ENCODE measurements around the gene URI1. TPM values are rescaled to one million over a fixed set of nuclear protein-coding genes. Genes with fewer than 3 reads are reported as not detected.
"Not testable (repeated sequence)": the region's sequence is repeated elsewhere in the genome, so short reads cannot be mapped to it uniquely, and the experiment has no call there.

URI1 gene
- polyA plus RNA-seq, 3 donors, result 21.8 to 35.1 (median 32.5) TPM

GRCh38 chr19:29964171-29964570 is 22.1 kb downstream of the URI1 start:
- WGBS, 3 donors, result 58 to 74% (median 72%) methylated on average over 5 of the region's 5 CpGs
- no peak overlapping the region for H3K27ac ChIP-seq (ENCODE audit: low read depth, low read length)

DNA sequence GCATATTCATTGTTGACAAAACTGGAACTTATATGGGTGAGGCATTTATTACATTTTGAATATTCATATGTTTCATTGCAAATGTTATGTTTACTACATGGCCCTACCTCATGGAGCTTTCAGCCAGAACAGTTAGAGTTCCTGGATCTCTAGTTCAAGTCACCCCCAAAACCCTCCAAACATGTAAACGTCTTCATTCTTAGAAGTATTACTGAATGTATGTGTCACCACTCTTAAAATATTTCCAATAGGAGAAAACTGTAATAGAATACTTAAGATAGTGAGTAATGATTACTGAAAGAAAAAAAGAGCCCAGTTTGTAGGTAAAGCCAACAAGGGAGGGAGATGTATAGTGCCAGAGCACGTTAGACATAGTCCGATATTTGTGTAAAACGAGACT is 23.5 kb downstream of the URI1 start:
- 72 to 80% (median 74%) methylated on average over 4 of the region's 4 CpGs for whole genome bisulfite sequencing, 3 donors
- H3K27ac ChIP-seq (ENCODE audit: low read depth, low read length), result no peak overlapping the region

GRCh38 chr19:29966142-29966541 is 24.1 kb downstream of the URI1 start:
- H3K27ac ChIP-seq (ENCODE audit: low read depth, low read length), result not testable (repeated sequence)
- 81 to 84% (median 83%) methylated on average over 3 of the region's 3 CpGs for WGBS, 3 donors

DNA sequence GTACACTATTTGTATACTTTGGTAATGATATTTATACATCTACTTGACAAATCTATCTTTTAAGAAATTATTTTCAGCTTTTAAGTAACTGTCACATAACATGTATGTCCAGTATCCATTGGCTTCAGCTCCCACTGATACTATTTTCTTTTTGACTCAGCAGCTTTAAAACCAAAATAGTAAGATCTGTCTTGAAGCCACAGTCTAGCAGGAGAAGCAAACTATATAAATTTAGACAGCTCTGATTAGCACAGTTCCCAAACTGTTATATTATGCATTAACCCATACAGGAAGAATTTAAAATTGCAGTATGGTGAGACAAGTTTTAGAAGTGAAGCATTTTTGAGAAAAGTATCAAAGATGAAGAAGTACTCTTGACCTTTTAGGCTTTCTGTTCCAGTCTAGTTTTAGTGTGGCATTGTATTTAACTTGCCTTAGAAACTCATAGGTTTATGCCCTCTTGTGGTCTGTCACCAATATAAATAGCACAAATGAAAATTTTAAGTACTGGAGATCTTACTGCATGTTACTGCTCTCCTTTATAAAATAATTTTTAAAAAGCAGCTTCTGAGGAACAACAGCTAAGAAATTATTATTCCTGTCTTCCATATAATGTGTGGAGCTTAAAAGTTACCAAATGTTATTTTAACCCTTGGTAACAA is 24.7 kb downstream of the URI1 start:
- H3K27ac ChIP-seq (ENCODE audit: low read depth, low read length), result no peak overlapping the region

GRCh38 chr19:29967623-29968022 is 25.6 kb downstream of the URI1 start:
- 40 to 48% (median 46%) methylated on average over 3 of the region's 3 CpGs for WGBS, 3 donors
- no peak overlapping the region for H3K27ac ChIP-seq (ENCODE audit: low read depth, low read length)

GRCh38 chr19:29969891-29970290 is 27.9 kb downstream of the URI1 start:
- WGBS, 3 donors, result 60 to 84% (median 71%) methylated on average over 3 of the region's 3 CpGs
- no peak overlapping the region for H3K27ac ChIP-seq (ENCODE audit: low read depth, low read length)

DNA sequence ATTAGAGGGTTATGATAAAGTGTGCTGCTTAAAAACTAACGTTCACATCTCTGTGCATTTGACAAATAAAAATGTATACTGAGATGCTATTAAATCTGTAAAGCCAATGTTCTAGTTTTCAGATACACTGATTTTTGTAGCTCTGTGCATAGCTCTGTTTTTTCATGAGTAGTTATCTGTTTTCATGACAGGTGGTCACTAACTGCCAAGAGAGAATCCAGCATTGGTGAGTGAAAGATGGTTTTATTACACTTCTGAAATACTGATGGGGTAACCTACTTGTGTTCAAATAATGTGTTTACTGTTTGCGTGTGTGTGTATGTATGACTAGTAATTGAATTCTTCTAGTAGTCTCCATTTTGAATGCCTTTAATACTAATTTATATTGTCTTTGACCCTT is 29.0 kb downstream of the URI1 start:
- no peak overlapping the region for H3K27ac ChIP-seq (ENCODE audit: low read depth, low read length)
- 58 to 74% (median 73%) methylated on average over 2 of the region's 2 CpGs for WGBS, 3 donors

- no peak overlapping the region for H3K27ac ChIP-seq (ENCODE audit: low read depth, low read length)
- WGBS, 3 donors, result 74 to 91% (median 91%) methylated on average over 3 of the region's 3 CpGs
Observed at GRCh38 chr19:29971648-29972047, 29.6 kb downstream of the URI1 start.

DNA sequence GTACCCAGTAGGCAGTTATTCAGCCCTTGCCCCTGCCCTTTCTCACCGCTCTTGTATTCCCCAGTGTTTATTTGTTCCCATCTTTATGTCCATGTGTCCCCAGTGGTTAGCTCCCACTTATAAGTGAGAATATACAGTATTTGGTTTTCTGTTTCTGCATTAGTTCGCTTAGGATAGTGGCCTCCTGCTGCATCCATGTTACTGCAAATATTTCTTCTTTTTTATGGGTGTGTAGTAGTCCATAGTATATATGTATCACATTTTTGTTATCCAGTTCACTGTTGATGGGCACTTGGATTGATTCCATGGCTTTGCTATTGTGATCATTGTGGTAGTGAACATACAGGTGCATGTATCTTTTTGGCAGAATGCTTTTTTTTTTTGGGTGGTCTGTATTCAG is 32.7 kb downstream of the URI1 start:
- no peak overlapping the region for H3K27ac ChIP-seq (ENCODE audit: low read depth, low read length)
- WGBS, 3 donors, result 97 to 98% (median 98%) methylated on average over 2 of the region's 2 CpGs

DNA sequence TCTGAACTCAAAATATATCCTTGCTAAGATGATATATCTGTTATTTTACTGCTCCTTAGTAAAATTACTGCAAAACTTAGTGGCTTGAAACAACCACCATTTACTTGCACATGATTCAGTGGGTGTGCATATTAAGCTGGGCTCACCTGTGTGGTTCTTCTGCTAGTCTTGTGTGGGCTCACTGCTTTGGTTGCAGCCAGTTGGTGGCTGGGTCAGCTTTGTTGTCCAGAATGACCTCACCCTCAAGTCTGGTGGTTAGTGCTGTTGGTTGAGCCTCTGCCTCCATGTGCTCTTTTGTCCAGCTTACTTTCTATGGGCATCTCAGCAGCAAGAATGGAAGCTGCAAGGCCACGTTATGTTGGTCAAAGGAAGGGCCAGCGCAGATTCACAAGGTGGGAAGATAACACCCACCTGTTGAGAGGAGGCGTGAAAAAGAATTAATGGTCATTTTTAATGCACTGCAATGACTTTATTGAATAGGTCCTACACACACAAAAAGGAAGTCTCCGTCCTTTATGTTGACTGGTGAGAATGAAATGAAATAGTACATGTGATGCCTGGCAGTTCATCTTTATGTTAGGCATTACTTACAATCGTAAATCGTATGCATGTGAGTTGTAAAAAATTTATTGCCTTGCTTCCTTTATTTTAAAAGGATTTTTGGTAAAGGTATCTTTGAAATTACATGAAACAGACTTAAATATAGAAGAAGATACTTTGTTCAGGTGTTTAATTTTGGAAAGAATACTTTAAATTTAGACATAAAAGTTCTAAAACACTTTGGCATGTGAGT is 34.3 kb downstream of the URI1 start:
- WGBS, 3 donors, result 85 to 94% (median 87%) methylated on average over 6 of the region's 6 CpGs
- H3K27ac ChIP-seq (ENCODE audit: low read depth, low read length), result no peak overlapping the region

GRCh38 chr19:29978080-29978479 is 36.0 kb downstream of the URI1 start:
- no peak overlapping the region for H3K27ac ChIP-seq (ENCODE audit: low read depth, low read length)
- 30 to 41% (median 34%) methylated on average over 3 of the region's 3 CpGs for WGBS, 3 donors

GRCh38 chr19:29983568-29983967 is 41.5 kb downstream of the URI1 start:
- no peak overlapping the region for H3K27ac ChIP-seq (ENCODE audit: low read depth, low read length)

GRCh38 chr19:29985196-29985595 is 43.2 kb downstream of the URI1 start:
- H3K27ac ChIP-seq (ENCODE audit: low read depth, low read length), result no peak overlapping the region
- WGBS, 3 donors, result 46 to 86% (median 85%) methylated on average over 2 of the region's 2 CpGs

More at GRCh38 chr19:29983568-29983967, 41.5 kb downstream of the URI1 start:
- 60 to 76% (median 76%) methylated on average over 3 of the region's 3 CpGs for WGBS, 3 donors

DNA sequence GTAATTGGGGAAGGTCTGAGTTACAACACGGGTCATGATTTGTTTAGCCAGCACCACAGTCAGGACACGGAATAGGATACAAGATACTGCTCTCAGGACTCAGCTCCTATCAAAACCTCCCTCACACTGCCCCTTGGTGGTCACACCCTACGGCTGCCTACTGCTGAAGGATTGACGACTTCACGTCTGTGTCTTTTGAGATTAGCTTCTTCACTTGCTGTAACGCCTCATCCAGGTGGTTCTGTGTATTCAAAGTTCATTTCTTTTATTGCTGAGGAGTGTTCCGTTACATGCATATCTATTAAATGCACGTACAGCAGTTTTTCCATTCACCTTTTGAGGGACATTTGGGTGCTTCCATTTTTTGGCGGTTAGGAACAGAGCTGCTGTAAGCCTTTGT is 46.3 kb downstream of the URI1 start:
- WGBS, 3 donors, result 89 to 93% (median 92%) methylated on average over 9 of the region's 9 CpGs
- H3K27ac ChIP-seq (ENCODE audit: low read depth, low read length), result no peak overlapping the region

DNA sequence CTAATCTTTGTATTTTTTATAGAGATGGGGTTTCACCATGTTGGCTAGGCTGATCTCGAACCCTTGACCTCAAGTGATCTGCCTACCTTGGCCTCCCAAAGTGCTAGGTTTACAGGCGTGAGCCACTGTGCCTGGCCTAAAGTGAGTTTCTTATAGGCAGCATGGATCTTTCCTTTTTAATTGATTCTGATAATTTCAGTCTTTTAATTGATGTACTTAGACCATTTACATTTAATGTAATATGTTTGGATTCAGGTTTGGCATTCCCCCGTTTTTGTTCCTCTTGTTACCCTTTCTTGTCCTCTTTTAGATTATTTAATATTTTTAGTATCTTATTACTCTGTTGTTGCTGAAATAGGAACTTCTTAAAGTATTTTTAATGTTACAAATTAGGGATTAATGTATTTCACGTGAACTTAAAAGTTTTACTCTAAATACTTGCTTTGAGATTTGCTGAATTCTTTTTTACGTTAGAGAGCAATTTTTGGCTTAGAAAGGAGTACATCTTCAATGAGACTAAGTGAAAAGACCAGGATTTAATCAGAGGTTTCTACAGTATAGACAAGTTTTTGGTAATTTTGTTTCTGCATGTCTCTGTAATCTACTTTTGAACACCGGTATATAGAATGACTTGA is 50.3 kb downstream of the URI1 start:
- no peak overlapping the region for H3K27ac ChIP-seq (ENCODE audit: low read depth, low read length)
- WGBS, 3 donors, result 96 to 98% (median 97%) methylated on average over 6 of the region's 6 CpGs

GRCh38 chr19:29999490-29999889 is 57.5 kb downstream of the URI1 start:
- no peak overlapping the region for H3K27ac ChIP-seq (ENCODE audit: low read depth, low read length)
- WGBS, 3 donors, result 86 to 97% (median 90%) methylated on average over 3 of the region's 3 CpGs

GRCh38 chr19:30000862-30001261 is 58.8 kb downstream of the URI1 start:
- H3K27ac ChIP-seq (ENCODE audit: low read depth, low read length), result no peak overlapping the region
- WGBS, 3 donors, result 93 to 100% (median 98%) methylated on average over 1 of the region's 1 CpG

- no peak overlapping the region for H3K27ac ChIP-seq (ENCODE audit: low read depth, low read length)
- WGBS, 3 donors, result 90 to 94% (median 93%) methylated on average over 3 of the region's 3 CpGs
Observed at GRCh38 chr19:30001301-30001700, 59.3 kb downstream of the URI1 start.

DNA sequence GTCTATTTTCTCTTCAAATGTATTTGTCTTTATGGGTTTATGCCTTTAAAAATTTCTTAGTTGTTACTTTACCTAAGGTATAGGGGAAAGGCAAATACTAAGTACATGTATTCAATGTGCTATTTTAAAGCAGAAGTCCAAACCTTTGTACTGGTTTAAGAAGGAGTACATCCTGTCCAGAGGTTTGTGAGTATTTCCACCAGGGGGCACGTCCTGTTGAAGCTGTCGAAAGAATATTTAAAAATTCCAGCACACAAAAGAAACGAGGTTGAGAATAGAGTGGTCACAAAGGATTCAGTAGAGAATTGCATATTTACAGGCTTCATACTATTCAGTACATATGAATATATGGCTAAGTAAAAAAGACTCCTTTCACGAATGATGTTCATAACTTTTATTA is 59.8 kb downstream of the URI1 start:
- no peak overlapping the region for H3K27ac ChIP-seq (ENCODE audit: low read depth, low read length)
- 63 to 86% (median 65%) methylated on average over 4 of the region's 4 CpGs for WGBS, 3 donors
